GM21367 (cell line): ENCODE results near the gene FAM110A.
"Not testable (repeated sequence)": the region's sequence is repeated elsewhere in the genome, so short reads cannot be mapped to it uniquely, and the experiment has no call there.

ENCODE experiments used
- ATAC-seq: cut with Tn5 transposase; IDR thresholded peaks from one replicate; pipeline ENCODE4 v1.9.1; 2021; ENCODE audit not compliant: unreplicated experiment

Gene FAM110A

GRCh38 chr20:822651-823573, 10.6 kb upstream of the FAM110A start:
- ATAC-seq, result no peak

DNA sequence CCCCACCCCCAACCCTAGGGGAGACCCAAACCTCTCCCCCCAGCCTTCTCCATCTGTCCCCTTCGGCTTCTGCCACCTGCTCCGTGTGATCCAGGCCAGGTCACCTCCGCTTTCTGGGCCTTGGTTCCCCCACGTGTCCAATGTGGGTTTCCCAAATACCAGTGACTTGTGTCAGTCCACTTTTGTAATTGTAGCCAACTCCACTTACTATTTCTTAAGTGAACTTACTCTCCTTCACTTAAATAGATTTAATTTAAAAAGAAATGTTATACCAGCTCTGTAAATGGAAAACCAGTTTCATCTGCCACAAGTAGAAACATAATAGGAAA, 10.0 kb upstream of the FAM110A start:
- ATAC-seq, result no peak

DNA sequence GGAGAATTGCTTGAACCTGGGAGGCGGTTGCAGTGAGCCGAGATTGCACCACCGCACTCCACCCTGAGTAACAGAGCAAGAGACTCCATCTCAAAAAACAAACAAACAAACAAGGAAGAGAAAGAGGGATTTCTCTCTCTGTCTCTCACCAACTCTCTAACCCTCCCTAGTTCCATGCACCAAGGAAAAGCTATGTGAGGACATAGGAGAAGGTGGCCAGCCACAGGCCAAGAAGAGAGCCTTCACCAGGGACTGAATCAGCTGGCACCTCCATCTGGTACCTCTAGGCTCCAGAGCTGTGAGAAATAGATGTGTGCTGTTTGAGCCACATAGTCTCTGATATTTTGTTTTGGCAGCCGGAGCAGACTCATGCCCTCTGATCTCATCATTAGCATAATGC, 9.0 kb upstream of the FAM110A start:
- ATAC-seq, result no peak

DNA sequence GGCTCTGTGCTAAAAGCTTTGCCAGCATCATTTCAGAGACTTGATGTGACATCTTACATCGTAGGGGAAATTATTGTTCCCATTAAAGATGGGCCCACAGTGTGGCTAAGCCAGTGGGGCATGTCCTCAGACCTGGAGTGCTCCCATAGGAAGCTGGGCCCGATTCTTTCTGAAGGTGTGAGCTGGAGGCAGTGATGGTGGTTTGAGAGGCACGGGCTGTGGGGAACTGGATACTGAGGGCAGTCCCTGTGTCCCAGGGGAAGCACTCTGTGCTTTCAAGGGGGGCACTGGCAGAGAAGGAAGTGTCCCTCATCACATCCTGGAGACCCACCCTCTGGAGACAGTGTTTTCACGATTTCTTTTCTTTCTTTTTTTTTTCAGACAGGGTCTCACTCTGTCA, 8.6 kb upstream of the FAM110A start:
- ATAC-seq, result no peak

DNA sequence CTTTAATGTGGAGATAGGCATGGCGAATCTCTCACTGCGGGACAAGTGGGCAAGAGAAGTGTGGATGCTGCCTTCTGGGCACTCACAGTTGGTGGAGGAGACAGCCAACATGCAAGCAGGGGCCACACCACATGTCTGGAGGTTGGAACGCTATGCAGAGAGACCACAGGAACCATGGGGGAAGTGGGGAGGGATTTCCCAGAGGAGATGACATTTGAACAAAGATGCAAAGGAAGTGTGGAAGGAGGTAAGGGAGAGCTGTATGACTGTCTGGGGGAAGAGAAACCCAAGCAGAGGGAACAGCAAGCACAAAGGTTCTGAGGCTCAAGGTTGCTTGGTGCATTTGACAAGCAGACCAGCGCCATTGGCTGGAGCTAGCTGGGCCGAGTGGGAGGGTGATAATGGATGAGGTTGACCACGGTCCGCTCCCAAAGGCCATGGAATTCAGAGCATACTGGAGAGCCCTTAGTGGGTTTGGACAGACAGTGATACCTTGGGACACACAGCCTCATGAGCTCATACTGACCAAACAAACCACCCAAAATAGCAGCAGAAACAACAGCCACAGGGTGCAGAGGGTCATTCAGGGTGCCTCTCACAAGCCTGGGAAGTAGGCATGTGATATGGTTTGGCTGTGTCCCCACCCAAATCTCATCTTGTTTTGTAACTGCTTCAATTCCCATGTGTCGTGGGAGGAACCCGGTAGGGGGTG, 7.6 kb upstream of the FAM110A start:
- no peak for ATAC-seq

DNA sequence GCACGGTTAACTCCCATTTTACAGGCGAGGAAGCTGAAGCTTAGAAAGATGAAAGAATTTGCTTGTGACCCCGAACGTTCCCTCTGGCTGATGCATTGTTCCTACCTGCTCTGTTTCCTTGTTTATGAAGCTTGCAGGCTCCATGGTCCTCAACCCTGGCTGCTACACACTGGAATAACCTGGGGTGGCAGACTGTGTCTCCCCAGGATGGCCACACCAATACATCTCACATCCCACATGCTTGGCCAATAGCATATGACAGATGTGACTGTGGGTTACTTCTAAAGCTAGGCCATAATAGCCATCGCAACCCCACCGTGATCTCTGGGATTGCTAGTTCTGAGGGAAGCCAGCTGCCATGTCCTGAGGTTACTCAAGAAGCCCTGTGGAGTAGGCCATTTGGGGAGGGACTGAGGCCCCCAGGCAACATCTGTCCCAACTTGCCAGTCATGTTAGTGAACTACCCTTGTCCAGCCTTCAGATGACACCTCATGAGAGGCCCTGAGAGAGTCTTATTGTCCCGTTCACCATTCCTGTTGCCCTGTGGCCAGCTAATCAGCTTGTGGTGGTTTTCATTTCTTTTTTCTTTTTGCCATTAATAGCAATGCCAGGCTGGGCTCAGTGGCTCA, 6.7 kb upstream of the FAM110A start:
- ATAC-seq, result no peak

DNA sequence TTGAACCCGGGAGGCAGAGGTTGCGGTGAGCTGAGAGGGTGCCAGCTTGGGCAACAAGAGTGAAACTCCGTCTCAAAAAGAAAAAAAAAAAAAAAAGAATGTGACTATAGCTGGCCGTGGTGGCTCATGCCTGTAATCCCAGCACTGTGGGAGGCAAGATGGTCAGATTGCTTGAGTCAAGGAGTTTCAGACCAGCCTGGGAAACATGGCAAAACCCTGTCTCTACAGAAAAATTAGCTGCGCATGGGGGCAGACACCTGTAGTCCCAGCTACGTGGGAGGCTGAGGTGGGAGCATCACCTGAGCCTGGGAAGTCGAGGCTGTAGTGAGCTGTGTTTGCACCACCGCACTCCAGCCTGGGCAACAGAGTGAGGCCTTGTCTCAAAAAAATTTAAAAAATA, 5.5 kb upstream of the FAM110A start:
- not testable (repeated sequence) for ATAC-seq

- no peak for ATAC-seq
These were observed 4.5 kb upstream of the FAM110A start for GRCh38 chr20:828987-829386.

GRCh38 chr20:829551-829950, 4.0 kb upstream of the FAM110A start:
- no peak for ATAC-seq

DNA sequence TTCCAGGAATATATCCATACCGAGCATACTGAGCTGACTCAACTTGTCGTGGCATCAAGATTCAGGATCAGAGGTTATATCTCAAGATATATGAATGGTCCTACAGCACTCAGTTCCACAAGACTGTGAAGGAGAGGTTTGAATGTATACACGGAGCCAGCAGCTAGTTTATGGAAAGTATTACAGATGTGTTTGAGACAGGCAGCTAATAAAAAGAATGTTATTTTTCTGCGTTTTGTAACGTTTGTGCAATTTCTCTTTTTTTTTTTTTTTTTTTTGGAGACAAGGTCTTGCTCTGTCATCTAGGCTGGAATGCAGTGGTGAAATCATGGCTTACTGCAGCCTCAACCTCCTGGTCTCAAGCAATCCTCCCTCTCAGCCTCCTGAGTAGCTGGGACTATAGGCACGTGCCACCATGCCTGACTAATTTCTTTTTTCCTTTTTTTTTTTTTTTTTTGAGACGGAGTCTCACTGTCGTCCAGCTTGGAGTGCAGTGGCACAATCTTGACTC, 3.4 kb upstream of the FAM110A start:
- ATAC-seq, result no peak

- ATAC-seq, result no peak
These were observed 2.3 kb upstream of the FAM110A start for GRCh38 chr20:831251-831650.

GRCh38 chr20:831956-832355, 1.6 kb upstream of the FAM110A start:
- ATAC-seq, result no peak

DNA sequence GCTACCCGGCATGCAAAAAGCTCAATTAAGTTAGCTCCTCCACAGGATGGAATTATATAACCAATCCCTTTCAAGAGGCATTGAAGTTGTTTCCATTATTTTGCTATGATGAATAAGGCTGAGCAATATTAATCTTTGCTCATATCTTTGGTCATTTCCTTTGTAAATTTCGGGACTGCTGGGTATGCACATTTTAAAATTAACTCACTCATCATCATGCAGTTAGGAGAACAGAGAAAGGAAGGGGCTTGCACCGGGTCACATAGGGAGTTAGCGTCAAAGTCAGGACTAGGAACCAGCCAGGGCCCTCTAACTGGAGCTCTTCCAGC, 430 bp upstream of the FAM110A start:
- no peak for ATAC-seq

DNA sequence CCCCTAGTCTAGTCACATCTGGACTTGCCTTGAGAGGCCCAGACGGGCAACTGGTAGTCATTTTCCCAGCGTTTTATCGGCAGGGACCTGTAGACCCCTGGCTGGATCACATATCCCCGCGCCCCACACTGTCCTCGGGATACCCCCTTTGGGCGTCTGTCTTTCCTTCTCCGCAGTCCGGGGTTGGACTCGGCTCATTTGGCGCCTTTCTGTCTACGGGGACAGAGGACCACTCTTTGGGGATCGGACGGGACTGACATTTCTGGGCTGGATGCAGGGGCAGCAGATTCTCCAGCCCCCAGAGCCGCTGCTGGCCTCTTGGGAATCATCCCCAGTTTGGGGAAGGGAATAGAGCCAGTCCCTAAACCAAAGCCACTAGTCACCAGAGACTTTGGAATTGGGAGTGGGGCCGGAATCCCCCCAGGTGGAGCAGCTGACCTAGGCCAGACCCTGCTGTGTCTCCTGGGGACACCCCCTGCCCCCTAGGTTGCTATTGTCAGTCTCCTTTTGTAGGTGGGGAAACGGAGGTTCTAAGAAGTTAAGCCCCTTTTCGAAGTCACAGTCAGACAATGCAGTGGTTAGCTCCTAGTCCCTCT, 734 bp downstream of the FAM110A start:
- ATAC-seq, result no peak

GRCh38 chr20:835608-836045, 2.1 kb downstream of the FAM110A start:
- no peak for ATAC-seq

DNA sequence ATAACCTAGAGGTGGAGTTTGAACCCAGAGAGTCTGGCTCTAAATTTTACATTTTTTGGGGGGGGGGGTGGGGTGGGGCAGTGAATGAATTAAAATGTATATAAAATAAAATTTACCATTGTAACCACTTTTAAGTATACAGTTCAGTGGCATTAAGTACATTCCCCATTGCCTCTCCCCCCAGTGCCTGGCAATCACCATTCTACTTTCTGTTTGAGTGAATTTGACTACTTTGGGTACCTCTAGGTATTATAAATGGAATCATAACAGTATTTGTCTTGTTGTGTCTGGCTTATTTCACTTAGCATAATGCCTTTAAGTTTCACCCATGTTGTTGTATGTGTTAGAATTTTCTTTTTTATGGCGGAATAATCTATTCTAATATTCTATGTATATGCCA, 2.7 kb downstream of the FAM110A start:
- ATAC-seq, result no peak

DNA sequence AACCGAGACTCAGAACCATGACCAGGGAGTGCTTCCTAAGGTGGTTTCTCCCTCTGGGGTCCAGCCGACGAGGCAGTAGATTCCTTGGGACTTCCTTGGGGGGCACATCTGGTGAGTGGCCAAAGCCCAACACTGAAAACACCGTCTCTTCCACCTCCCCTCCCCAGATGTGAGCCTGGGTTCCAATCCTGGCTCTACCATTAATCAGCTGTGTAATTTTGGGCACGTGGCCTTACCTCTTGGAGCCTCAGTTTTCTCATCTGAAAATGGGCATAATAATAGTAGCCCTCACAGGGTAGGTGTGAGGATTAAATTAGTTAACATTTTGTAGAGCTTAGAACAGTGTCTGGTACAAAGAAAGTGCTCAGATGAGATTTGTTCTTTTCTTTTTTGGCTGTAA, 5.5 kb downstream of the FAM110A start:
- ATAC-seq, result no peak

GRCh38 chr20:839626-840025, 6.1 kb downstream of the FAM110A start:
- ATAC-seq, result no peak

DNA sequence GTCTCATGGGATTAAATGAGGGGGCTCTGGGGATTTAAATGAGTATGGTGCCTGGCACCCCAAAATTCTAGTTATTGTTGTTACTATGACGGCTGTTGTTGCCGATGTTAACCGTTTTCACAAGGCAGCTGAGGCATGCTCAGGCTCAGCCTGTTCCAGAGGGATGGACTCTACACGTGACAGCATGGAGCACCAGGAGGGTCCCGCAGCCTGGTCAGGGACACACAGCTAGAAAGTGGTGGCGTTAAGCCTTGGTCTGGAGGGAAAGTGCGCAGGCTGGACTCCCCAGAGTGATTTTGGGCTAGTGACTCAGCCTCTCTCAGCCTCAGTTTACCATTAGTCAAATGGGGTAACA, 7.0 kb downstream of the FAM110A start:
- ATAC-seq, result no peak

DNA sequence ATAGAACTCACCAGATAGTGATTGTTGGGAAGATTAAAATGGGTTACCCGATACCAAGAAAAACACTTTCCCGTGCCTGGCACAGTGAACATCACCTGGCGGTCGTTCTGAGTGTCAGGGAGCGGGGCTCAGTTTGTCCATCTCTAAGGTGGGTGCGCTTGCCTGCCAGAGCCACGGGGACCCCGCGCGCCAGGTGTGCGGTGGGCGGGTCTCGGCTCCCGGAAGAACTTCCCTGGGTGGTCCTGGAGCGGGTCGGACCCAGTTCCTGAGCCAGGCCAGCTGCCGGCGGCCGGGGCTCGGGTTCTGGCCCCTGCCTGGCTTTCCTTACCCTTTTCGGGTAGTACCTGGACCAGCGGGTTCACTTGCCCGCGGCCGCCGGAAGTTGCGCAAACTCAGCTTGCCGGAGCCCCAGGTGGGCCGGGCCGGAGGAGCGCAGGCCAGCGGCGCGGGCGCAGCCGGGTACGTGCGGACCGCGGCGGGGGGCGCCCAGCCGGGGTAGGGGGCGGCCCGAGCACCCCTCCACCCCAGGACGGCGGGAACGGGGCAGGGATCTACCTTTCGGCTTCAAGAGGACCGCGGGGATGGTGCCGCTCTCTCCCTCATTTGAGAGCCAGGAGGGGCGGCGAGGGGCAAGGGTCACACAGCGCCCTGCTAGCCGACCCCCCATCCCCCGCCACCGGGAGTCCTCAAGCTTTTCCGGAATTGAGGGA, 7.5 kb downstream of the FAM110A start:
- ATAC-seq, result no peak
